ENCODE measurements around the gene CD24. TPM values are rescaled to one million over a fixed set of nuclear protein-coding genes. Genes with fewer than 3 reads are reported as not detected.

The CD24 gene
- total RNA-seq, 2 experiments from 2014 or later: 0.22 to 0.31 TPM

Other genes with a start within 250 kb of the CD24 start
- gene MTRES1, start 53.5 kb upstream of the CD24 start, total RNA-seq: 10 to 100 TPM; 16.6 to 17.8 TPM
- gene BEND3, start 140.8 kb upstream of the CD24 start, total RNA-seq: 1 to 10 TPM; 2.7 to 2.9 TPM

Measured in activated CD4-positive, alpha-beta T cell treated with anti-CD3 and anti-CD28 coated beads, Interleukin-2, amount 10 ng/mL, durations not matched to agents 7 days and 5 days (primary cell).